Aorta (tissue), 5 donors: ENCODE measurements around the gene ERLEC1. TPM values are rescaled to one million over a fixed set of nuclear protein-coding genes. Genes with fewer than 3 reads are reported as not detected.
"Not testable (repeated sequence)": the region's sequence is repeated elsewhere in the genome, so short reads cannot be mapped to it uniquely, and the experiment has no call there.

Experiments used
- ATAC-seq: fragments of 200-7000 bp; cut with Tn5 transposase; one replicate; pipeline ENCODE4 v1.9.1; 2022; ENCODE audit warnings: moderate library complexity; ENCODE audit not compliant: low FRiP score
- DNase-seq, 2 donors: peaks; one replicate each; pipeline ENCODE4 v3.0.0-alpha.2; 2020
- H3K27ac ChIP-seq, 2 donors: one replicate each; pipeline ENCODE4 v1.5.1; 2013; ENCODE audit warnings: low read length in 2 of 2, mild to moderate bottlenecking in 2 of 2, moderate library complexity in 2 of 2, control low read depth in 1 of 2, inconsistent platforms in 1 of 2, low read depth in 1 of 2
- H3K27me3 ChIP-seq, 2 donors: one replicate each; pipeline ENCODE4 v1.6.1; 2013; ENCODE audit warnings: control low read depth in 1 of 2, low read length in 1 of 2, mild to moderate bottlenecking in 1 of 2, moderate library complexity in 1 of 2; ENCODE audit not compliant: insufficient read depth in 2 of 2, control insufficient read depth in 1 of 2
- H3K36me3 ChIP-seq, 2 donors: one replicate each; pipeline ENCODE4 v1.6.1; 2013; ENCODE audit warnings: control low read depth in 1 of 2, low read length in 1 of 2, mild to moderate bottlenecking in 1 of 2; ENCODE audit not compliant: insufficient read depth in 2 of 2, control insufficient read depth in 1 of 2
- H3K4me1 ChIP-seq, 2 donors: one replicate each; pipeline ENCODE4 v1.6.1; 2013; ENCODE audit warnings: low read length in 2 of 2, control low read depth in 1 of 2, mild to moderate bottlenecking in 1 of 2, moderate library complexity in 1 of 2; ENCODE audit not compliant: insufficient read depth in 2 of 2, control insufficient read depth in 1 of 2
- H3K4me3 ChIP-seq, 2 donors: one replicate each; pipeline ENCODE4 v1.5.1; 2013; ENCODE audit warnings: low read length in 2 of 2, control low read depth in 1 of 2, mild to moderate bottlenecking in 1 of 2
- H3K9me3 ChIP-seq: one replicate; pipeline ENCODE4 v1.6.1; 2013; ENCODE audit warnings: mild to moderate bottlenecking, low read length; ENCODE audit not compliant: control insufficient read depth
- WGBS, 2 donors: extraction: QIAGEN DNeasy Blood & Tissue Kit; methylation state at CpG; one replicate each; pipeline ENCODE4 v1.1.7; 2013; 5-methylcytosine and 5-hydroxymethylcytosine counted together
- intact Hi-C, 2 donors: fragments of 100-400 bp; cut with DNase I; formaldehyde crosslinking; loops; one replicate each; pipeline versions ENCODE4 v1.14.2 to v1.15.0; 2022
- polyA plus RNA-seq, 2 donors: library from polyadenylated mRNA; stranded (reverse); fragments of 200-250 nt; gene quantifications; one replicate each; pipeline ENCODE4 v1.2.3, GENCODE V29; 2013
- total RNA-seq, 2 donors: library from RNA; stranded (reverse); fragmentation: NEBNext Ultra II Directional; extraction: Animal tissue kit (Norgen Biotek cat#: 25700); gene quantifications; one replicate each; pipeline ENCODE4 v1.2.1, GENCODE V29; 2021
- donor health status: healthy with polysubstance abuse.
- donor health status: Bipolar disorder and iron deficiency.
- donor health status: DM: no; HTN: no; CAD: no.
- donor health status: DM: no; HTN: no; CAD: no.
- donor health status: DM: yes; HTN: yes; CAD: no.

The ERLEC1 gene
- total and polyA plus RNA-seq, 4 donors, result 54.3 to 66.8 (median 56.6) TPM

GRCh38 chr2:53752385-53752784 is 34.5 kb upstream of the ERLEC1 start:
- intact Hi-C loops, result no loop called here
- Histone ChIP-seq H3K4me1 (no peaks in the 10 kb centered on the region), H3K27me3 (no peaks in the 10 kb centered on the region), H3K4me3 (no peak overlapping the region), H3K36me3 (no peaks in the 10 kb centered on the region), H3K27ac (no peak overlapping the region), H3K9me3 (no peaks in the 10 kb centered on the region)
- no peak for DNase-seq
- WGBS, 2 donors, result 84 to 88% methylated on average over 4 of the region's 4 CpGs
- ATAC-seq, result no peak

- Histone ChIP-seq H3K27ac (no peak overlapping the region), H3K4me1 (no peaks in the 10 kb centered on the region), H3K36me3 (no peaks in the 10 kb centered on the region), H3K4me3 (no peak overlapping the region), H3K9me3 (no peaks in the 10 kb centered on the region), H3K27me3 (no peaks in the 10 kb centered on the region)
- no peak for ATAC-seq
- intact Hi-C loops, result no loop called here
- DNase-seq, result no peak
These were observed 33.8 kb upstream of the ERLEC1 start for GRCh38 chr2:53753041-53753440.

- intact Hi-C loops, result no loop called here
- ATAC-seq (no peak), DNase-seq (no peak)
- no peaks in the 10 kb centered on the region for H3K4me1 ChIP-seq
- 67 to 70% methylated on average over 2 of the region's 2 CpGs for WGBS, 2 donors
- H3K27ac ChIP-seq, result no peak overlapping the region
- H3K9me3 ChIP-seq, result no peaks in the 10 kb centered on the region
- H3K27me3 ChIP-seq, result no peaks in the 10 kb centered on the region
- H3K36me3 ChIP-seq, result no peaks in the 10 kb centered on the region
- no peak overlapping the region for H3K4me3 ChIP-seq
These were observed 31.7 kb upstream of the ERLEC1 start for GRCh38 chr2:53755121-53755520.

- Histone ChIP-seq H3K9me3 (no peaks in the 10 kb centered on the region), H3K36me3 (no peaks in the 10 kb centered on the region), H3K27me3 (no peaks in the 10 kb centered on the region), H3K4me1 (no peaks in the 10 kb centered on the region), H3K27ac (no peak overlapping the region), H3K4me3 (no peak overlapping the region)
- 97 to 98% methylated on average over 15 of the region's 15 CpGs for WGBS, 2 donors
- ATAC-seq (no peak), DNase-seq (no peak)
- intact Hi-C loops, result no loop called here
These were observed 30.2 kb upstream of the ERLEC1 start for GRCh38 chr2:53756644-53757043.

GRCh38 chr2:53757206-53757605 is 29.6 kb upstream of the ERLEC1 start:
- H3K36me3 ChIP-seq, H3K27ac ChIP-seq, H3K4me1 ChIP-seq, intact Hi-C loops, ATAC-seq, H3K4me3 ChIP-seq, H3K27me3 ChIP-seq, H3K9me3 ChIP-seq: not testable (repeated sequence)
- WGBS, 2 donors, result 98 to 99% methylated on average over 14 of the region's 14 CpGs
- DNase-seq, result peak in 1 of 2 donors; percentile 76

- Histone ChIP-seq H3K27me3 (no peaks in the 10 kb centered on the region), H3K4me3 (no peak overlapping the region), H3K27ac (no peak overlapping the region), H3K36me3 (peaks cover 0 to 2% of the 10 kb centered on the region in 2 donors), H3K4me1 (peaks cover 0 to 4% of the 10 kb centered on the region in 2 donors), H3K9me3 (no peaks in the 10 kb centered on the region)
- 64 to 69% methylated on average over 1 of the region's 1 CpG for WGBS, 2 donors
- ATAC-seq (no peak), DNase-seq (no peak)
- intact Hi-C loops, result loop anchor here in 1 of 2 donors (2.0 kb wide), 1 partner anchor 21 kb away; the partner anchor contains the start of genes ASB3 and ERLEC1
These were observed 21.1 kb upstream of the ERLEC1 start for GRCh38 chr2:53765767-53766166.

GRCh38 chr2:53767405-53768241 is 19.2 kb upstream of the ERLEC1 start, which contains the start of gene CHAC2:
Gene CHAC2 (plus strand): TSS chr2:53767804. CDS start chr2:53767887, 83 bp downstream.
- Histone ChIP-seq H3K4me1 (peaks cover 0 to 4% of the 10 kb centered on the region in 2 donors), H3K27ac (peak within 1 kb of the TSS; percentile 22 to 76), H3K27me3 (no peaks in the 10 kb centered on the region), H3K36me3 (peaks cover 0 to 2% of the 10 kb centered on the region in 2 donors), H3K4me3 (peak within 1 kb of the TSS; percentile 78 to 84), H3K9me3 (no peaks in the 10 kb centered on the region)
- ATAC-seq (peak; percentile 96), DNase-seq (peak; percentile 89 to 96)
- intact Hi-C loops, result loop anchor here in 1 of 2 donors (2.0 kb wide), 1 partner anchor 19 kb away; the partner anchor contains the start of genes ASB3 and ERLEC1
- WGBS, 2 donors, result 0% methylated on average over 46 of the region's 46 CpGs

- ATAC-seq, result no peak
- Histone ChIP-seq H3K9me3 (no peaks in the 10 kb centered on the region), H3K4me1 (peaks cover 0 to 4% of the 10 kb centered on the region in 2 donors), H3K27ac (no peak overlapping the region), H3K27me3 (no peaks in the 10 kb centered on the region), H3K4me3 (peak overlapping the region; percentile 78 to 84), H3K36me3 (peaks cover 0 to under 1% of the 10 kb centered on the region in 2 donors)
- intact Hi-C loops, result no loop called here
- DNase-seq, result no peak
- 1% methylated on average over 12 of the region's 12 CpGs for WGBS, 2 donors
These were observed 18.7 kb upstream of the ERLEC1 start for GRCh38 chr2:53768242-53768542.

- Histone ChIP-seq H3K27me3 (no peaks in the 10 kb centered on the region), H3K36me3 (no peaks in the 10 kb centered on the region), H3K27ac (no peak overlapping the region), H3K4me1 (peaks cover 0 to 4% of the 10 kb centered on the region in 2 donors), H3K4me3 (no peak overlapping the region), H3K9me3 (no peaks in the 10 kb centered on the region)
- ATAC-seq (no peak), DNase-seq (no peak)
- intact Hi-C loops, result no loop called here
- 91 to 93% methylated on average over 15 of the region's 15 CpGs for WGBS, 2 donors
These were observed 17.4 kb upstream of the ERLEC1 start for GRCh38 chr2:53769318-53769945.
